Activated CD4-positive, alpha-beta T cell treated with anti-CD3 and anti-CD28 coated beads, Interleukin-2, amount 50 U/mL, for 16 hours (primary cell): ENCODE data around the gene SCN8A.

Source experiments
- DNase-seq: peaks from one replicate; pipeline ENCODE4 v3.0.0-alpha.2; 2020

SCN8A gene

GRCh38 chr12:51722431-51722830 is 131.4 kb downstream of the SCN8A start:
- DNase-seq: no peak

DNA sequence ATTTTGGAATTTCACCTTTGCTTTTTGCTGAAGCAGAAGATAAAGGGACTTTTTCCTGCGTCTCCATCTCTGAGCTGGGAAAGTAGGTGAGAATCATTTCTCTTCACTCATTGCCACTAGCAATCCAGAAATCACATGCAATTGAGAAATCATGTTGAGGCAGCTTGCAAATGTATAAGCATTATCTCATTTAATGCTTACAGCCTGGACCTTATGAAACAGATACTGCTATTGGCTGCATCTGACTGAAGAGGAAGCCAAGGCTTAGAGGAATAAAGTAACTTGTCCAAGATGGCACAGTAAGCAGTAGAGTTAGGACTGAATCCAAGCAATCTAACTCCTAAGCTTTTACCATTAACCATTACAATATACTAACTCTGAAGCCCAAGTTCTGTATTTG is 135.1 kb downstream of the SCN8A start:
- no peak for DNase-seq

DNA sequence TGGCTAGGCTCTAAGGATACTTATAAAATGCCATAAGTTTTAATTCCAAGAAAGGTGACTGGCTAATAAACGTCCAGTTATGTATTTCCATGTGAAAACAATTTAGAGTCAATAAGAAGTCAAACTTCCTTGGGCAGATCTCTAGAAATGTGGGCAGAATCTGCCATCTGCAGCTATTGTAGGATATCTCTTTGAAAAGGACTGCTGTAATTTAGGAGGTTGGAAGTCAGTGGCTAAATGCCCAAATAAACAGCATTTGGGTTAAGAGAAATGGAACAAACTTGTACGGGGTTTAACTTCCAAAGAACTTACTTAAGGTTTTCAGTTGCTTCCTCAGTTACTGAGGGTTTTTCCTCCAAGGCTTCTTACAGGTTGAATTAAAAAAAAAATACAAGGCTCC is 135.9 kb downstream of the SCN8A start:
- no peak for DNase-seq

DNA sequence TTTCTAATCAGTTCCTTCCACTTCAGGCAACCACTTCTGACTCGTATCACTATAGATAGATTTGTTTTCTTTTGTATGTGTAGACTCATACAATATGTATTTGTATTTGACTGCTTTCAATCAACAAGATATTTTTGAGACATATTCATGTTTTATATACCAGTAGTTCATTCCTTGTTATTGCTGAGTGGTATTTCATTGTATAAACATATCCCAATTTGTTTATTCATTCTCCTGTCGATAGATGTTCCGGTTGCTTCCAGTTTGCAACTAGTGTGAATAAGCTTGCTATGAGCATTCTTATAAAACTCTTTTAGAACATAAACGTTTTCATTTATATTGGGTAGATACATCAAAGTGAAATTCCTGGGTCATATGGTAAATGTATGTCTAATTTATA is 138.3 kb downstream of the SCN8A start:
- DNase-seq: no peak

DNA sequence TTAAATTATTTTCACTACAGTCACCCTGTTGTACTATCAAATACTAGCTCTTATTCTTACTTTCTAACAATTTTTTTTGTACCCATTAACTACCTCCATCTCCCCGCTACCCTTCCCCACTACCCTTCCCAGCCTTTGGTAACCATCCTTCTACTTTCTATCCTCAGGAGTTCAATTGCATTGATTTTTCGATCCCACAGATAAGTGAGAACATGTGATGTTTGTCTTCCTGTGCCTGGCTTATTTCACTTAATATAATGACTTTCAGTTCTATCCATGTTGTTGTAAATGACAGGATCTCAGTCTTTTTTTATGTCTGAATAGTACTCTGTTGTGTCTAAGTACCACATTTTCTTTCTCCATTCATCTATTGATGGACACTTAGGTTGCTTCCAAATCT is 139.7 kb downstream of the SCN8A start:
- DNase-seq: no peak

DNA sequence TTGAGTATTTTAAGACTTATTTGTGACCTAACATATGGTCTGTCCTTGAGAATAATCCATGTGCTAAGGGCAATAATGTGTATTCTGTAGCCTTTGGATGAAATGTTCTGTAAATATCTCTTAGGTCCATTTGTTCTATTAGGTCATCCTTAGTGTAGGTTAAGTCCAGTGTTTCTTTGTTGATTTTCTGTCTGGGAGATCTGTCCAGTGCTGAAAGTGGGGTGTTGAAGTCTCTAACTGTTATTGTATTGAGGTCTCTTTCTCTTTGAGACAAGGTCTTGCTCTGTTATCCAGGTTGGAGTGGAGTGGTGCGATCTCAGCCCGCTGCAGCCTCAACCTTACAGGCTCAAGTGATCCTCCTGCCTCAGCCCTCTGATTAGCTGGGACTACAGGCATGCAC is 149.5 kb downstream of the SCN8A start:
- DNase-seq: no peak

- DNase-seq: no peak
Observed at GRCh38 chr12:51744235-51744634, 153.2 kb downstream of the SCN8A start.

GRCh38 chr12:51744957-51745356 is 153.9 kb downstream of the SCN8A start:
- DNase-seq: no peak

- no peak for DNase-seq
Observed at GRCh38 chr12:51746416-51746815, 155.4 kb downstream of the SCN8A start.

GRCh38 chr12:51748235-51748634 is 157.2 kb downstream of the SCN8A start:
- no peak for DNase-seq

- no peak for DNase-seq
Observed at GRCh38 chr12:51749206-51749985, 158.4 kb downstream of the SCN8A start.

GRCh38 chr12:51749986-51750317 is 158.9 kb downstream of the SCN8A start:
- no peak for DNase-seq

DNA sequence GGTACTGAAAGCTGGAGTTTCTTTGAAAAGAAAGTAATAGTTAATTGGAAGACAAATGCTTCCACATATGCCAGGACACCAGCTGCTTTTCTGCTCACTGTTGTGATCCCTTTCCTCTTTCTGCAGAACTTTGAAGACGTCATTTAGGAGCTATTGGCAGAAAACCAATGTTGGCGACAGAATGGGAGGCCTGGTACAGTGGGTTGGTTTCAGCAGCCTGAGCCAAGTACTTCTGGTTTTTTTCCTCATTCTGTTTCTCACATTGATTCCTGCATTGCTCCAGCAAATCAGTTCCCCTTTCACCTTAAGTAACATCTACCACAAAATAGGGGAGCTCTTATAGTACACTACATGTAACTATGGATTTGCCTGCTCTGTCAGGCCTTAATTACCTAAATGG is 160.6 kb downstream of the SCN8A start:
- DNase-seq: no peak

DNA sequence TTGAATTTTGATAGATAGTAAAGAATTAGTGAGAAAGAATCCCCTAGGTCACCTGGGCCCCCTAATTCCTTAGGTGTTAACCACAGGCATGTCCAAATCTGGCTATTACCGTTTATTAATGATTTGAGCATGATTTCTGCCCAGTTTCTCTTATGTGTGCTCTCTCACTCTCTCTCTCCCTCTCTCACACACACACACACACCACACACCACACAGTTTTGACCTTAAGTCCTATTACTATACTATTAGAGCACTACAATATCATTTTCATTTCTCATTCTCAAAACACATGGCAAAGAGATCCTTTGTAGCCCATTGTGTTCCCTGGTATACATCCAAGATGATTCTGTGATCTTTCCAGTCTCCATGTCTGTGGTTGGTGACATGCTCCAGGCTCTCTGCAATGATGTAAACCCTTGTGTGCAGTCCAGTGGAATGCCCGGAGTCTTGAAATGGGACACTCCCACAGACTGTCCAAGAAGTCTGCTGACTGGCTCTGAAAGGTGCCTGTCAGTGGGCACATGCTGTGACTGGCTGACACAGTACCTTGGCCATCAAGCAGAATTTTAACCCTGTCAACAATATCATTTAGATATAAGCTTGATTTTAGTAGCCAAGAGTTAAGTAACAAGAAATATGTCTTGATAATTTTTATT is 161.3 kb downstream of the SCN8A start:
- DNase-seq: no peak

- DNase-seq: no peak
Observed at GRCh38 chr12:51753980-51754675, 163.1 kb downstream of the SCN8A start.

DNA sequence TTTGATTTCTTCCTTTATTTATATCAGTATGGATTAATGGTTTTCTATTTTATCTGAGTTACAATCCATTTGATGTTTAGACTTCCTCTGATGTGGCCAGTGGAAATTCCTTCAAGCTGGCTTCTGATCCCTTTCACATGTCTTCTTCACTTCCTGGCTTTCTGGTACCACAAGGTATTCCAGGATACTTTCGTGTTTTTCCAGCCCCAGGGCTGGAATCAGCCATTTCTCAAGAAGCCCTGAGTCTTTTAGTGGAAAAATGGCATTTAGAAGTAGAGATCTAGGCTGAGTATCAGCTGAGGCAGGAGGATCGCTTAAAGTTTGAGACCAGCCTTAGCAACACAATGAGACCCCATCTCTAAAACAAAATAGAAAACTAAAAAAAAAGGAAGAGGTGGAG is 164.2 kb downstream of the SCN8A start:
- no peak for DNase-seq

DNA sequence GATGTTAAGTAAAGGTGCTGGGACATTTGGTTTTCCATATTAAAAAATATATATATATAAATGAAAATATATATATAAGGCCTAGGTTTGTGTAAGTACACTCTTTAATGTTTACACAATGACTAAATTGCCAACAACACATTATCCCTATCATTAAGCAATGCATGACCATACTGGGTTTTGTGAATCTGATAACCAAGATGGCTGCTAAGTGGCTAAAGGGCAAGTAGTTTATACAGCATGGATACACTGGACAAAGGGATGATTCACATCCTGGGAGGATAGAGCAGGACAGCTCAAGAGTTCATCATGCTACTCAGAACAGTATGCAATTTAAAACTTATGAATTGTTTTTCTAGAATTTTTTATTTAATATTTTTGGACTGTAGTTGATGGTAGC is 168.1 kb downstream of the SCN8A start:
- no peak for DNase-seq

- no peak for DNase-seq
Observed at GRCh38 chr12:51759695-51760094, 168.7 kb downstream of the SCN8A start.

- DNase-seq: no peak
Observed at GRCh38 chr12:51760231-51760630, 169.2 kb downstream of the SCN8A start.

GRCh38 chr12:51763743-51764142 is 172.7 kb downstream of the SCN8A start:
- no peak for DNase-seq

DNA sequence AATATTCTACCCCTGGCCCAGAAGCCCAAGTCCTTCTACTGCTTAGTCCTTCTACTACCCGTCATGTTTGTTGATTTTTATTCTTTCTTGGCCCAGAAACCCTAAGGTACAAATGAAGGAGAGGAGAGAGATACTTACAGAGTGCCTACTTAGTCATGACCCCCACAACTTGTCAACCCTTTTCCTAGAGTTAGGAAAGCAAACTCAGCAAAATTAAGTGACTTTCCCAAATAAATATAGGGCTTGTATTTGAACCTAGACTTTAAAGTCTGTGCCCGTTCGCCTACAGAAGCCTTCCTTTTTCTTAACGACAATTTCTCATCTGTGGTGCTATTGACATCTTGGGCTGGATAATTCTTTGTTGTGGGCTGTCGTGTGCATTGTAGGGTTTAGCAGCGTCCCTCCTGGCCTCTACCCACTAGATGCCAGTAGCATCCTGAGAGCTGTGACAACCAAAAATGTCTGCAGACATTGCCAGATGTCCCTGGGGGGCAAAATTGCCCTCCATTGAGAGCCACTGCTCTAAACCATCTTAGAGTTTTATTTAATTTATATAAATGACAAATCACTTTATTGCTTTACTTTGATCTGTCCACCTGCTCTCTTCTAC is 175.1 kb downstream of the SCN8A start:
- DNase-seq: no peak

DNA sequence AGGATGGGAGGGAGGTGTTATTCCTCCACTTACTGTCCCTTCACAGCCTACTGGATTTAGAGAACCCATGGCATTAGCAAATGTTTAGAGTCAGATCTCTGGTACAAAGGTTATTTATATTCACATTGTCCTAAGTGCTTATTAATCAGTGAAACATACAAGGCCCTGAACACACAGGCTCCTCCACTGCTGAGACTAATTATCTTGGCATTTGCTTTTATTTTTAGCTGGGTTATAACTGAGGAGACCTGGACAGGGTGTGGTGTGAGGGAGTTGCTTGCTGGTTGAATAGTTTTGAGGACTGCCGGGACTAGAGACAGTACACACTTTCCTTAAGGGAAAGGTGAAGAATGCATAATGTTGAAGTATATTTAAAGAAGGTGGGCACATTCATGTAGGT is 180.0 kb downstream of the SCN8A start:
- DNase-seq: no peak

- no peak for DNase-seq
Observed at GRCh38 chr12:51773145-51773869, 182.3 kb downstream of the SCN8A start.
